GM12892 (cell line): Measurements from ENCODE around the gene AFF3.

Source experiments
- POLR2A ChIP-seq: IDR thresholded peaks from 2 replicates; pipeline ENCODE4 v1.6.1; 2011; ENCODE audit warnings: low read depth, low read length, control low read depth
- POLR2AphosphoS5 ChIP-seq: IDR thresholded peaks from 2 replicates; pipeline ENCODE4 v1.6.1; 2011; ENCODE audit warnings: low read depth, low read length, control low read depth
- TAF1 ChIP-seq: IDR thresholded peaks from 2 replicates; pipeline ENCODE4 v1.6.1; 2011; ENCODE audit warnings: low read depth, mild to moderate bottlenecking, control low read depth, low read length, borderline replicate concordance

- TF ChIP-seq POLR2AphosphoS5: no peak
- TF ChIP-seq POLR2A: no peak
- no peak for TF ChIP-seq TAF1
Measured at GRCh38 chr2:100161945-100162620, 19.7 kb upstream of the AFF3 start.
